HAP-1 (cell line): ENCODE measurements around the gene KCND3.

Experiments used
- DNase-seq, 2 experiments: peaks; one replicate each; pipeline ENCODE4 v3.0.0-alpha.2; 2016 to 2020; ENCODE audit warnings: low spot score in 2 of 2
- H3K27me3 ChIP-seq: fragments of 250-450 bp; sonication (Bioruptor Pico); 2 replicates; pipeline ENCODE4 v1.5.1; 2020; ENCODE audit warnings: low read depth, mild to moderate bottlenecking, moderate library complexity
- H3K36me3 ChIP-seq: fragments of 250-450 bp; sonication (Bioruptor Pico); replicated peaks from 2 replicates; pipeline ENCODE4 v1.5.1; 2020; ENCODE audit warnings: mild to moderate bottlenecking
- H3K4me1 ChIP-seq: fragments of 250-450 bp; sonication (Bioruptor Pico); 2 replicates; pipeline ENCODE4 v1.5.1; 2020; ENCODE audit warnings: mild to moderate bottlenecking
- H3K4me3 ChIP-seq: fragments of 250-450 bp; sonication (Bioruptor Pico); 2 replicates; pipeline ENCODE4 v1.5.1; 2020; ENCODE audit warnings: mild to moderate bottlenecking, moderate library complexity
- H3K9me3 ChIP-seq: fragments of 250-450 bp; sonication (Bioruptor Pico); 2 replicates; pipeline ENCODE4 v1.5.1; 2020; ENCODE audit warnings: mild to moderate bottlenecking, moderate library complexity
- in situ Hi-C: fragments of 300-500 bp; cut with MboI; formaldehyde crosslinking; loops from 3 replicates; pipeline ENCODE4 v1.14.3; 2020; ENCODE audit warnings: low sequenced_read_pairs, inconsistent platforms, mixed read lengths

KCND3 gene

GRCh38 chr1:111908011-111908621 lies 81.4 kb downstream of the KCND3 start:
- Histone ChIP-seq H3K27me3 (no peaks in the 10 kb centered on the region), H3K4me3 (no peak overlapping the region), H3K4me1 (peaks cover 3% of the 10 kb centered on the region; the same call in 1 of the 2 replicates), H3K9me3 (no peaks in the 10 kb centered on the region), H3K36me3 (no peaks in the 10 kb centered on the region)
- in situ Hi-C loops = no loop called here
- no peak for DNase-seq

- Histone ChIP-seq H3K36me3 (no peaks in the 10 kb centered on the region), H3K27me3 (no peaks in the 10 kb centered on the region), H3K4me1 (peaks cover 3% of the 10 kb centered on the region; the same call in 1 of the 2 replicates), H3K4me3 (no peak overlapping the region), H3K9me3 (no peaks in the 10 kb centered on the region)
- in situ Hi-C loops = no loop called here
- DNase-seq = no peak
Observed at GRCh38 chr1:111907321-111907720, 82.1 kb downstream of the KCND3 start.

DNA sequence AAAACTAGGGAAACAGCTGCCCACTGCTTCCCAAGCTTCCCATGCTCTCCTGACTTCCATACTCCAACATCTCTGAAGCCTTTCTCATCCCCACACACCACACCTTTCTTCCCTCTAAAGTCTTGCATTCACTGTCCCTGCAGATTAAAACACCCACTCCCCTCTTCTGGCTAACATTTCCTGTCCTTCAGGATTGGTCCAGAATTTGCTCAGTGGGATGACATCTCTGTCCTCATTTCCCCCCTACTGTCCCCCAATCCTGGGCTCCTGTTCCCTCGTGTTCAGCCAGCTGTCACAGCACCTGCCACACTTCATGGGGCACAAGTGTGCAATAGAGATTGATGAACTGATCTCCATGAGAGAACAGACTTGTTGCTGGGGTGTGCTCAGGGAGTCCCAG lies 82.7 kb downstream of the KCND3 start:
- Histone ChIP-seq H3K36me3 (no peaks in the 10 kb centered on the region), H3K4me3 (no peak overlapping the region), H3K27me3 (no peaks in the 10 kb centered on the region), H3K9me3 (no peaks in the 10 kb centered on the region), H3K4me1 (peaks cover 3% of the 10 kb centered on the region; the same call in 1 of the 2 replicates)
- no peak for DNase-seq
- in situ Hi-C loops = no loop called here

DNA sequence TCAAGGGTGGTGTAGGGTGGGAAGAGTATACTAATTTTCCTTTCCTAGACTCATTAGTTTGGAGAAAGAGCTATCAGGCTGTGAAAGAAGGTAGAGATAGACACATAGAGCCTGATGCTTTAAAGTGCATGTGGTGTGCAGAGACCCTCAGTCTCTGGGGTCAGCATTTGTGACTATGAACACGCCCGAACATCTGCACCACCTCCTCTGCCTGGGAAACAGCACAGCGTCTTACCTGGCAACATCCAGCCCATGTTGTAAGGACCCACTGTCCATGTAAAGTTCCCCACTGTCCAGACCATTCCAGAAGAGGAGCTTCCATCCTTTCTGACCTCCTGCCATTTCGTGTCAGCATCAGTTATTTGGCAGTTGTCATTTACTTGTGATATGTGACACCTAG lies 83.4 kb downstream of the KCND3 start:
- Histone ChIP-seq H3K27me3 (no peaks in the 10 kb centered on the region), H3K9me3 (no peaks in the 10 kb centered on the region), H3K36me3 (no peaks in the 10 kb centered on the region), H3K4me1 (peaks cover 3% of the 10 kb centered on the region; the same call in 1 of the 2 replicates), H3K4me3 (no peak overlapping the region)
- in situ Hi-C loops = no loop called here
- no peak for DNase-seq

GRCh38 chr1:111904478-111905218 lies 84.8 kb downstream of the KCND3 start:
- in situ Hi-C loops = no loop called here
- no peaks in the 10 kb centered on the region for H3K36me3 ChIP-seq
- no peak for DNase-seq
- no peaks in the 10 kb centered on the region for H3K4me1 ChIP-seq
- H3K27me3 ChIP-seq = no peaks in the 10 kb centered on the region
- H3K9me3 ChIP-seq = no peaks in the 10 kb centered on the region
- H3K4me3 ChIP-seq = no peak overlapping the region

- no peak overlapping the region for H3K4me3 ChIP-seq
- no peaks in the 10 kb centered on the region for H3K4me1 ChIP-seq
- in situ Hi-C loops = no loop called here
- H3K36me3 ChIP-seq = no peaks in the 10 kb centered on the region
- no peaks in the 10 kb centered on the region for H3K9me3 ChIP-seq
- no peaks in the 10 kb centered on the region for H3K27me3 ChIP-seq
- DNase-seq = no peak
Observed at GRCh38 chr1:111903871-111904449, 85.5 kb downstream of the KCND3 start.

GRCh38 chr1:111903148-111903870 lies 86.2 kb downstream of the KCND3 start:
- Histone ChIP-seq H3K36me3 (no peaks in the 10 kb centered on the region), H3K4me1 (no peaks in the 10 kb centered on the region), H3K27me3 (no peaks in the 10 kb centered on the region), H3K9me3 (no peaks in the 10 kb centered on the region), H3K4me3 (no peak overlapping the region)
- in situ Hi-C loops = no loop called here
- DNase-seq = no peak

- in situ Hi-C loops = no loop called here
- DNase-seq = no peak
- Histone ChIP-seq H3K27me3 (no peaks in the 10 kb centered on the region), H3K4me1 (no peaks in the 10 kb centered on the region), H3K9me3 (no peaks in the 10 kb centered on the region), H3K4me3 (no peak overlapping the region), H3K36me3 (no peaks in the 10 kb centered on the region)
Observed at GRCh38 chr1:111895469-111895868, 94.0 kb downstream of the KCND3 start.

GRCh38 chr1:111895017-111895416 lies 94.5 kb downstream of the KCND3 start:
- Histone ChIP-seq H3K9me3 (no peaks in the 10 kb centered on the region), H3K4me3 (no peak overlapping the region), H3K36me3 (no peaks in the 10 kb centered on the region), H3K27me3 (no peaks in the 10 kb centered on the region), H3K4me1 (no peaks in the 10 kb centered on the region)
- DNase-seq = no peak
- in situ Hi-C loops = no loop called here

DNA sequence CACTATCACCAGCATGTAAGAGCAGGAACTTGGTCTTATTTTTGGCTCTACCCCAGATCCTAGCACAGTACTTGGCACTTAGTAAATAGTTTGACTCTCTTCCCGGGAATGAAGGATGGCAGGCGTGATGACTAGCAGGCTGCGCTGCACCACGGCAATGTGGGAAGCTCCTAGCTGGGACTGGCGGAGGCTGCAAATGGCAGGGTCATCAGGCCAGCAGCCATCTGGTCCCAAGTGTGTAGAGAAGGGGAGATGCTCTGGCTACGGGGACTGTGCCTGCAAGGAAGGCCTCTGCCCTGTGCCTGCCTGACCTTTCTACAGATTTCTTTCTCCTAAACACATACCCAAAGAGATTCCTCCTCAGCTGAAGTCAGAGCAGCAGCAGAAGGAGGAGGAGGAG lies 95.0 kb downstream of the KCND3 start:
- H3K27me3 ChIP-seq = no peaks in the 10 kb centered on the region
- H3K4me1 ChIP-seq = no peaks in the 10 kb centered on the region
- in situ Hi-C loops = no loop called here
- H3K9me3 ChIP-seq = no peaks in the 10 kb centered on the region
- H3K36me3 ChIP-seq = no peaks in the 10 kb centered on the region
- no peak overlapping the region for H3K4me3 ChIP-seq
- no peak for DNase-seq

- Histone ChIP-seq H3K27me3 (no peaks in the 10 kb centered on the region), H3K4me3 (no peak overlapping the region), H3K4me1 (no peaks in the 10 kb centered on the region), H3K36me3 (no peaks in the 10 kb centered on the region), H3K9me3 (no peaks in the 10 kb centered on the region)
- in situ Hi-C loops = no loop called here
- no peak for DNase-seq
Observed at GRCh38 chr1:111891566-111891965, 97.9 kb downstream of the KCND3 start.

- DNase-seq = no peak
- Histone ChIP-seq H3K9me3 (no peaks in the 10 kb centered on the region), H3K4me1 (no peaks in the 10 kb centered on the region), H3K27me3 (no peaks in the 10 kb centered on the region), H3K4me3 (no peak overlapping the region), H3K36me3 (no peaks in the 10 kb centered on the region)
- in situ Hi-C loops = no loop called here
Observed at GRCh38 chr1:111888740-111889376, 100.6 kb downstream of the KCND3 start.

DNA sequence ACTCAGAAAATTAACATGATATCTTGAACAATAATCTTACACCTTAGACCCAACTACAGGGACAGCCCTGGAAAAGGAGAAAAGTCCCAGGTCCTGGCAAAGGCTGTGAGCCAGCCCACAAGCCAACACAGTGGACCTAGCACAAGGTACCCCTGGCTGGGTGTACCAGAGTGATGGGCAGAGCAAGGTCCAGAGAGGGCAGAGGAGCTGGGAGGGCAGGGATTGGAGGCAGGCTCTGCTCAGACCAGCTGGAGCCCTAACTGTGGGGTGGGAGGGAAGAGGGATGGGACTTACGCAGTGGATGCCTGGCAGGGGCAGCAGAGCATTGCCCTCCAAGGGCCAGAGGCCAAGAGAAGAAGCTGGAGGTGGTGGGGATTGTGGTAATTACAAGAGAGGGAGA lies 101.6 kb downstream of the KCND3 start:
- in situ Hi-C loops = no loop called here

More for the DNA sequence above, 101.6 kb downstream of the KCND3 start:
- no peak overlapping the region for H3K4me3 ChIP-seq
- no peak for DNase-seq
- H3K36me3 ChIP-seq = no peaks in the 10 kb centered on the region
- no peaks in the 10 kb centered on the region for H3K27me3 ChIP-seq
- no peaks in the 10 kb centered on the region for H3K9me3 ChIP-seq
- no peaks in the 10 kb centered on the region for H3K4me1 ChIP-seq
